RPMI7951 (cell line): ENCODE results near the gene JAKMIP2. TPM values are rescaled to one million over a fixed set of nuclear protein-coding genes. Genes with fewer than 3 reads are reported as not detected.
"Not testable (repeated sequence)": the region's sequence is repeated elsewhere in the genome, so short reads cannot be mapped to it uniquely, and the experiment has no call there.

ENCODE experiments used
- DNase-seq: peaks from one replicate; pipeline ENCODE4 v3.0.0-alpha.2; 2012; ENCODE audit warnings: low read depth
- total RNA-seq: library from RNA; depleted of rRNA; stranded (reverse); fragments of >200 nt; shearing (Covaris generic); gene quantifications from 2 replicates; pipeline ENCODE4 v1.2.3, GENCODE V29; 2014

The JAKMIP2 gene
- total RNA-seq, 1 experiment from 2014 or later = under 0.01 TPM

- DNase-seq = no peak
These were observed 124.1 kb downstream of the JAKMIP2 start for GRCh38 chr5:147658293-147658932.

GRCh38 chr5:147648597-147648996, 133.9 kb downstream of the JAKMIP2 start:
- DNase-seq = no peak

GRCh38 chr5:147645197-147645596, 137.3 kb downstream of the JAKMIP2 start:
- no peak for DNase-seq

- no peak for DNase-seq
These were observed 138.1 kb downstream of the JAKMIP2 start for GRCh38 chr5:147644460-147644859.

- DNase-seq = no peak
These were observed 139.4 kb downstream of the JAKMIP2 start for GRCh38 chr5:147643142-147643541.

GRCh38 chr5:147642666-147643065, 139.9 kb downstream of the JAKMIP2 start:
- no peak for DNase-seq

- DNase-seq = no peak
These were observed 143.2 kb downstream of the JAKMIP2 start for GRCh38 chr5:147639321-147639720.

- DNase-seq = no peak
These were observed 145.9 kb downstream of the JAKMIP2 start for GRCh38 chr5:147636729-147636984.

- no peak for DNase-seq
These were observed 146.4 kb downstream of the JAKMIP2 start for GRCh38 chr5:147635882-147636728.

GRCh38 chr5:147635439-147635838, 147.1 kb downstream of the JAKMIP2 start:
- not testable (repeated sequence) for DNase-seq

GRCh38 chr5:147633173-147633572, 149.4 kb downstream of the JAKMIP2 start:
- no peak for DNase-seq

- DNase-seq = no peak
These were observed 151.0 kb downstream of the JAKMIP2 start for GRCh38 chr5:147631428-147632003.

GRCh38 chr5:147629196-147629595, 153.3 kb downstream of the JAKMIP2 start:
- DNase-seq = peak; percentile 45

GRCh38 chr5:147628058-147628895, 154.3 kb downstream of the JAKMIP2 start:
- peak; percentile 61 for DNase-seq

GRCh38 chr5:147626464-147626863, 156.1 kb downstream of the JAKMIP2 start:
- no peak for DNase-seq

- no peak for DNase-seq
These were observed 161.5 kb downstream of the JAKMIP2 start for GRCh38 chr5:147621016-147621415.

- DNase-seq = no peak
These were observed 163.1 kb downstream of the JAKMIP2 start for GRCh38 chr5:147619281-147619878.

GRCh38 chr5:147617711-147618350, 164.7 kb downstream of the JAKMIP2 start:
- no peak for DNase-seq

- no peak for DNase-seq
These were observed 165.3 kb downstream of the JAKMIP2 start for GRCh38 chr5:147617191-147617606.

GRCh38 chr5:147616421-147616820, 166.1 kb downstream of the JAKMIP2 start:
- no peak for DNase-seq

GRCh38 chr5:147613359-147613758, 169.2 kb downstream of the JAKMIP2 start:
- no peak for DNase-seq
